ENCODE measurements around the gene MAFB.

- TF ChIP-seq POLR2A (IDR thresholded peaks at IDR 0.05; ENCODE audit: low read depth, low read length) (no peak), POLR2AphosphoS5 (IDR thresholded peaks at IDR 0.05; ENCODE audit: low read depth, low read length) (no peak), TAF1 (IDR thresholded peaks at IDR 0.05; ENCODE audit: low read depth, low read length) (no peak)
Observed at GRCh38 chr20:40646361-40646760, 42.7 kb downstream of the MAFB start.

All from GM12891 (cell line).